ENCODE results near the gene NT5C1A. TPM values are rescaled to one million over a fixed set of nuclear protein-coding genes. Genes with fewer than 3 reads are reported as not detected.

NT5C1A gene
- total RNA-seq, 1 experiment from 2014 or later = not detected

- ChIA-PET CTCF (interaction anchor here (0.5 kb wide), 1 partner anchor 225 kb away, joined by 9 read pairs; no protein-coding TSS in a partner anchor), POLR2A (ENCODE audit: low non-redundant PET) (no interaction called here)
- Histone ChIP-seq H3K27me3 (replicated peaks; ENCODE audit: insufficient read depth, low read depth, low read length, poor library complexity) (peaks cover 70% of the 10 kb centered on the region), H3K9me3 (ENCODE audit: low read depth, low read length, poor library complexity, severe bottlenecking) (no peaks in the 10 kb centered on the region), H3K36me3 (ENCODE audit: insufficient read depth, low read length, poor library complexity, severe bottlenecking) (no peaks in the 10 kb centered on the region), H3K4me3 (ENCODE audit: low read depth, low read length, poor library complexity, severe bottlenecking) (no peak overlapping the region), H3K27ac (ENCODE audit: low read depth, low read length, poor library complexity, severe bottlenecking) (no peak overlapping the region), H3K4me1 (ENCODE audit: insufficient read depth, low read length, poor library complexity, severe bottlenecking) (peaks cover 11% of the 10 kb centered on the region)
- no peak for DNase-seq (ENCODE audit: low spot score)
- no TSS peak for BruUV-seq (replicated peaks)
- TF ChIP-seq EZH2 (IDR thresholded peaks at IDR 0.05; ENCODE audit: borderline replicate concordance, low read depth, low read length, poor library complexity, severe bottlenecking) (no peak), CTCF (conservative IDR thresholded peaks at IDR 0.05; ENCODE audit: low read depth, low read length) (no peak)
- intact Hi-C loops (cut with micrococcal nuclease; ENCODE audit: unreplicated experiment) = no loop called here
Observed at GRCh38 chr1:39689214-39689613, 17.3 kb upstream of the NT5C1A start.

GRCh38 chr1:39688706-39689105 lies 16.8 kb upstream of the NT5C1A start:
- H3K9me3 ChIP-seq (ENCODE audit: low read depth, low read length, poor library complexity, severe bottlenecking) = no peaks in the 10 kb centered on the region
- ChIA-PET POLR2A (ENCODE audit: low non-redundant PET) (no interaction called here), CTCF (no interaction called here)
- peaks cover 69% of the 10 kb centered on the region for H3K27me3 ChIP-seq (replicated peaks; ENCODE audit: insufficient read depth, low read depth, low read length, poor library complexity)
- DNase-seq (ENCODE audit: low spot score) = no peak
- no peak for TF ChIP-seq EZH2 (IDR thresholded peaks at IDR 0.05; ENCODE audit: borderline replicate concordance, low read depth, low read length, poor library complexity, severe bottlenecking)
- TF ChIP-seq CTCF (conservative IDR thresholded peaks at IDR 0.05; ENCODE audit: low read depth, low read length) = no peak
- no TSS peak for BruUV-seq (replicated peaks)
- H3K36me3 ChIP-seq (ENCODE audit: insufficient read depth, low read length, poor library complexity, severe bottlenecking) = no peaks in the 10 kb centered on the region
- intact Hi-C loops (cut with micrococcal nuclease; ENCODE audit: unreplicated experiment) = no loop called here
- H3K4me1 ChIP-seq (ENCODE audit: insufficient read depth, low read length, poor library complexity, severe bottlenecking) = peaks cover 11% of the 10 kb centered on the region
- H3K4me3 ChIP-seq (ENCODE audit: low read depth, low read length, poor library complexity, severe bottlenecking) = no peak overlapping the region
- H3K27ac ChIP-seq (ENCODE audit: low read depth, low read length, poor library complexity, severe bottlenecking) = no peak overlapping the region

GRCh38 chr1:39687243-39687642 lies 15.3 kb upstream of the NT5C1A start:
- TF ChIP-seq CTCF (conservative IDR thresholded peaks at IDR 0.05; ENCODE audit: low read depth, low read length) = no peak
- no peak for TF ChIP-seq EZH2 (IDR thresholded peaks at IDR 0.05; ENCODE audit: borderline replicate concordance, low read depth, low read length, poor library complexity, severe bottlenecking)
- CTCF ChIA-PET = no interaction called here
- H3K9me3 ChIP-seq (ENCODE audit: low read depth, low read length, poor library complexity, severe bottlenecking) = no peaks in the 10 kb centered on the region
- POLR2A ChIA-PET (ENCODE audit: low non-redundant PET) = no interaction called here
- no peaks in the 10 kb centered on the region for H3K36me3 ChIP-seq (ENCODE audit: insufficient read depth, low read length, poor library complexity, severe bottlenecking)
- H3K4me3 ChIP-seq (ENCODE audit: low read depth, low read length, poor library complexity, severe bottlenecking) = no peak overlapping the region
- H3K4me1 ChIP-seq (ENCODE audit: insufficient read depth, low read length, poor library complexity, severe bottlenecking) = peaks cover 10% of the 10 kb centered on the region
- intact Hi-C loops (cut with micrococcal nuclease; ENCODE audit: unreplicated experiment) = no loop called here
- BruUV-seq (replicated peaks) = no TSS peak
- peaks cover 69% of the 10 kb centered on the region for H3K27me3 ChIP-seq (replicated peaks; ENCODE audit: insufficient read depth, low read depth, low read length, poor library complexity)
- no peak overlapping the region for H3K27ac ChIP-seq (ENCODE audit: low read depth, low read length, poor library complexity, severe bottlenecking)
- no peak for DNase-seq (ENCODE audit: low spot score)

All from A673 (cell line).